KMS-11 (cell line): ENCODE measurements around the gene RALGAPA1.

ENCODE experiments used
- H2AFZ ChIP-seq: fragments of 200-600 bp; sonication (generic); 2 replicates; pipeline ENCODE4 v1.6.1; 2016; ENCODE audit warnings: antibody characterized with exemption, mixed run types, low read depth
- H3K27ac ChIP-seq: fragments of 200-600 bp; sonication (generic); 2 replicates; pipeline ENCODE4 v1.6.1; 2016; ENCODE audit warnings: mild to moderate bottlenecking, mixed run types
- H3K27me3 ChIP-seq: fragments of 200-600 bp; sonication (generic); 2 replicates; pipeline ENCODE4 v1.6.1; 2017; ENCODE audit warnings: mild to moderate bottlenecking, low read depth, mixed run types, moderate library complexity; ENCODE audit not compliant: insufficient read depth
- H3K36me3 ChIP-seq: fragments of 200-600 bp; sonication (generic); 2 replicates; pipeline ENCODE4 v1.6.1; 2017; ENCODE audit warnings: mild to moderate bottlenecking, mixed run types; ENCODE audit not compliant: insufficient read depth
- H3K4me1 ChIP-seq: fragments of 200-600 bp; sonication (generic); 2 replicates; pipeline ENCODE4 v1.6.1; 2016; ENCODE audit warnings: mild to moderate bottlenecking, low read depth, mixed run types; ENCODE audit not compliant: poor library complexity, severe bottlenecking
- H3K4me2 ChIP-seq: fragments of 200-600 bp; sonication (generic); 2 replicates; pipeline ENCODE4 v1.7.0; 2016; ENCODE audit warnings: mild to moderate bottlenecking, mixed run types
- H3K4me3 ChIP-seq: fragments of 200-600 bp; sonication (generic); IDR thresholded peaks from 2 replicates; pipeline ENCODE4 v1.6.1; 2017; ENCODE audit warnings: low read depth, low read length, mixed read lengths; ENCODE audit not compliant: insufficient read depth
- H3K79me2 ChIP-seq: fragments of 200-600 bp; sonication (generic); 2 replicates; pipeline ENCODE4 v1.6.1; 2016; ENCODE audit warnings: low read depth, mixed run types; ENCODE audit not compliant: insufficient read depth
- H3K9ac ChIP-seq: fragments of 200-600 bp; sonication (generic); 2 replicates; pipeline ENCODE4 v1.6.1; 2016; ENCODE audit warnings: mild to moderate bottlenecking, mixed run types
- H4K20me1 ChIP-seq: fragments of 200-600 bp; sonication (generic); 2 replicates; pipeline ENCODE4 v1.6.1; 2016; ENCODE audit warnings: mild to moderate bottlenecking, mixed run types; ENCODE audit not compliant: insufficient read depth
- TF ChIP-seq, protein P1 (sequence below): fragments of 200-600 bp; sonication (generic); conservative IDR thresholded peaks from 2 replicates; pipeline ENCODE4 v1.6.1; 2017; ENCODE audit warnings: low read depth, mild to moderate bottlenecking, antibody characterized with exemption, low read length, moderate library complexity, mixed read lengths

RALGAPA1 gene

DNA sequence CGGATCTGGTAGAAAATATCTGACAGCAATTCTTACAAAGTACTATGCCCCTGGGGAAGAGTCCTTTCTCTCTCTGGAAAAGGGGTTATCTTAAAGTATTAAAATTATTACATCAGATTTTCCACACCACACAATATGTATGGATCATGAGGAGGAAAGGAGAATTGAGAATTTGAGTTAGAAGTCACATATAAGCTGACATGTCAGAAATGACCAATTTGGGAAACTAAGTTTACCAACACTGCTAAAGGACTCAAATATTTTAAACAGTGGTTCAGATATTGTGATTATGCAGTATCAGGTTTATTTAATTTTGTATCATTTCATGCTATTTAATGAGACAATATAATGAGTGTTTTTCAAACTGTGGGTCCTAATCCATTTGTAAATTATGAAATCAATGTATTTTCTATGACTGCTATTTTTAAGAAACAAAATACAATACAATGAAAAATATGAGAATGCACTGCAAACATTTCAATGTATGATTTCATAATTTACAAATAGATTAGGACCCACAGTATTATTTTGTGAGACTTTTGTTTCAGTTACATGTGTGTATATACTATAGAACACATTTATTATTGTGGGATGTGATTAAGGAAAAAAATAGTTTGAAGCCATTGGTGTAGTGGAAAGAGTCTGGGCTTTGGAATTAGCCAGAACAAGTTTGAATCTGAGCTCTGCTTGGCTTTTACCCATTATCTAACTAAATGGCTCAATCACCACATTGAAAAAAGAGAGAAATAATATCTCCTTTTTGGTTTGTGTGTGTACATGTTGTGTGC, 276.9 kb downstream of the RALGAPA1 start:
- H4K20me1 ChIP-seq: no peaks in the 10 kb centered on the region
- H3K4me3 ChIP-seq: no peak overlapping the region
- no peaks in the 10 kb centered on the region for H3K79me2 ChIP-seq
- H3K4me1 ChIP-seq: peaks cover 3% of the 10 kb centered on the region
- TF ChIP-seq, protein P1, sequence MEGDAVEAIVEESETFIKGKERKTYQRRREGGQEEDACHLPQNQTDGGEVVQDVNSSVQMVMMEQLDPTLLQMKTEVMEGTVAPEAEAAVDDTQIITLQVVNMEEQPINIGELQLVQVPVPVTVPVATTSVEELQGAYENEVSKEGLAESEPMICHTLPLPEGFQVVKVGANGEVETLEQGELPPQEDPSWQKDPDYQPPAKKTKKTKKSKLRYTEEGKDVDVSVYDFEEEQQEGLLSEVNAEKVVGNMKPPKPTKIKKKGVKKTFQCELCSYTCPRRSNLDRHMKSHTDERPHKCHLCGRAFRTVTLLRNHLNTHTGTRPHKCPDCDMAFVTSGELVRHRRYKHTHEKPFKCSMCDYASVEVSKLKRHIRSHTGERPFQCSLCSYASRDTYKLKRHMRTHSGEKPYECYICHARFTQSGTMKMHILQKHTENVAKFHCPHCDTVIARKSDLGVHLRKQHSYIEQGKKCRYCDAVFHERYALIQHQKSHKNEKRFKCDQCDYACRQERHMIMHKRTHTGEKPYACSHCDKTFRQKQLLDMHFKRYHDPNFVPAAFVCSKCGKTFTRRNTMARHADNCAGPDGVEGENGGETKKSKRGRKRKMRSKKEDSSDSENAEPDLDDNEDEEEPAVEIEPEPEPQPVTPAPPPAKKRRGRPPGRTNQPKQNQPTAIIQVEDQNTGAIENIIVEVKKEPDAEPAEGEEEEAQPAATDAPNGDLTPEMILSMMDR: no peak
- no peaks in the 10 kb centered on the region for H3K27me3 ChIP-seq
- no peak overlapping the region for H2AFZ ChIP-seq
- H3K9ac ChIP-seq: no peak overlapping the region
- no peaks in the 10 kb centered on the region for H3K36me3 ChIP-seq
- no peak overlapping the region for H3K4me2 ChIP-seq
- H3K27ac ChIP-seq: no peak overlapping the region

DNA sequence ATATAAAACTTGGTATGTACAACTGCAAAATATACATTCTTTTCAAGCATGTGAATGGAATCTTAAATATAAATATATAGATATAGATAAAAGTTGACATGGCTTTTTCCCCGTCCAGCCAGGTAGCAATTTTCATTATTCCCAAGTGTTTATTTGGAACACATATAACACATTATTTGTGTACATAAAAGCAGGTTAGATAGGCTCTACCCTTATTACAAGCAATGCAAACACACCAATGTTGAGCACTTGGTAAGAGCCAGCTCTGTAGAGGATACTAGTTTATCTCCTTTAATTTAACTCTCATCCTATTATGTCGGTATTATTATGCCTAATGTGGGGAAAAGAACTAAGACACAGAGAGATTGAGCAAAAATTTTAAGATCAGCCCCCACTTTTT, 282.1 kb downstream of the RALGAPA1 start:
- TF ChIP-seq, protein P1: no peak
- Histone ChIP-seq H3K36me3 (no peaks in the 10 kb centered on the region), H3K4me3 (no peak overlapping the region), H3K27me3 (no peaks in the 10 kb centered on the region), H3K79me2 (no peaks in the 10 kb centered on the region), H3K4me1 (no peaks in the 10 kb centered on the region), H3K4me2 (no peak overlapping the region), H3K27ac (no peak overlapping the region), H3K9ac (no peak overlapping the region), H4K20me1 (no peaks in the 10 kb centered on the region), H2AFZ (no peak overlapping the region)

DNA sequence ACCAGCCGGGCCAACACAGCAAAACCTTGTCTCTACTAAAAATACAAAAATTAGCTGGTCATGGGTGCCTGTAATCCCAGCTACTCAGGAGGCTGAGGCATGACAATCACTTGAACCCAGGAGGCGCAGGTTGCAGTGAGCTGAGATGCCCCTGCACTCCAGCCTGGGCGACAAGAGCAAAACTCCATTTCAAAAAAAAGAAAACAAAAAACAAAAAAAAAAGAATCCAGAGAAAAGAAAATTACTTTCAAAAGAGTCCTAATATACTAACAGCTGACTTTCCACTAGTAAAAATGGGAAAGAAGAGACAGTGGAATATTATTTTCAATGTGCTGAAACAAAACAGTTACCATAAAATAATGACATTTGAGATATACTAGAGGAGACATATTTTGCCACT, 283.4 kb downstream of the RALGAPA1 start:
- TF ChIP-seq, protein P1: no peak
- Histone ChIP-seq H3K9ac (no peak overlapping the region), H3K27me3 (no peaks in the 10 kb centered on the region), H3K79me2 (no peaks in the 10 kb centered on the region), H4K20me1 (no peaks in the 10 kb centered on the region), H3K4me3 (no peak overlapping the region), H3K4me2 (no peak overlapping the region), H2AFZ (no peak overlapping the region), H3K27ac (no peak overlapping the region), H3K4me1 (no peaks in the 10 kb centered on the region), H3K36me3 (no peaks in the 10 kb centered on the region)

DNA sequence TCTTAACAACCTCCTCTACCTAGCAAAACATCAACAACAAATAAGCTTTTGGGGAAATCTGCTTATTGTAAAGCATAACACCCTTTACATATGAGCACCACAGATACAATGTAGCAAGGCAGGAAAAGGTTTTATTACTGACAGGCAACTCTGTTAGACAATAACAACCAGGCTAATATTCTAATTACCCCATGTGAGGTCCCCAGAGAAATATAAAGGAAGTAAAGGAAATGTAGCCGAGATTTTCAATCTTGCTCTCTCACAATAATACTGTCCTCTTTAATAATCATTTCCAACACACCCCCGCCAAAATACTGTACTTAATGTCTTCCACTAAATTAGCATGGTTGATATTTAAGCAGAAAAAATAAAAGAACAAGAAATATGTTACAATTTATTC, 289.1 kb downstream of the RALGAPA1 start:
- H2AFZ ChIP-seq: no peak overlapping the region
- no peak overlapping the region for H3K4me2 ChIP-seq
- H3K27me3 ChIP-seq: no peaks in the 10 kb centered on the region
- H3K27ac ChIP-seq: no peak overlapping the region
- TF ChIP-seq, protein P1: no peak
- no peaks in the 10 kb centered on the region for H4K20me1 ChIP-seq
- no peaks in the 10 kb centered on the region for H3K4me1 ChIP-seq
- no peak overlapping the region for H3K9ac ChIP-seq
- no peaks in the 10 kb centered on the region for H3K36me3 ChIP-seq
- no peaks in the 10 kb centered on the region for H3K79me2 ChIP-seq
- no peak overlapping the region for H3K4me3 ChIP-seq
